AG10803 (cell line): ENCODE results near the gene ZNF628.

Experiments used
- DNase-seq: peaks from one replicate; pipeline ENCODE4 v3.0.0; 2010; ENCODE audit warnings: low read depth
- H3K4me3 ChIP-seq: 2 replicates; pipeline ENCODE4 v1.5.1; 2011; ENCODE audit warnings: mild to moderate bottlenecking, low read length, control low read depth
- TF ChIP-seq, protein P1 (sequence below): conservative IDR thresholded peaks from 2 replicates; pipeline ENCODE4 v1.5.1; 2011; ENCODE audit warnings: mild to moderate bottlenecking, low read length, control low read depth, inconsistent platforms

ZNF628 gene

DNA sequence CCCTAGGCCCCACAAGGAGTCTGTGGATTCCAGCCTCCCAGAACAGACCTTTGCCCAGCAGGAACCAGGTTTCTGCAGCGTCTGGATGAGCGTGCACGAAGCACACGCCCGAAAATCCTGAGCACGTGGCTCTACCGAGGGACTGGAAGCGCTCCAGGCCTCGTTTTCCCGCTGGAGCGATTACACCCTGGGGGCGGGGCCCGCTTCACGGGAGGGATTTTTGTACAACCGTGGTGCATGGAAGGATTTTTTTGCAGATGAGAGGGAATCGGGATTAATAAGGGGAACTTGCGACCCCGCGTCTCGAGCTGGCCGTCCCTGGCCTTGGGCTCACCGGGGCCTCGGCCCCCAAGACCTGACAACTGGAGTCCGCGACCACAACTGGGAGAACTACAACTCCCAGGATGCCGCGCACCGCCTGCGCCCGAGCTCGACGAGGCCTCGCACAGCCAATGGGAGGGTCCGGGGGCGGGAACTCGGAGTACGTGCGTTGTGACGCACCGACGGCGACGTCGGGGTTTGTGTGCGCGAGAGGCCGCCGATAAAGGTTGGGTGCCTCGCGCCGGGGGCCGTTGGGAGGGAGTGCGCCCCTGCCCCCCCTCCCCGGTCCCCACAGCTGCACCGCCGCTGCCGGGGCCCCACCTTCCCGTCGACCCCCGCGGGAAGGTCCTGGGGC, at the start of gene ZNF628:
ZNF628 (plus strand) TSS at position 518 of the 676 bp plus-strand sequence. CDS start 3,294 bp downstream, outside the sequence.
- H3K4me3 ChIP-seq = peak within 1 kb of the TSS; percentile 66
- peak; percentile 97 for DNase-seq
- TF ChIP-seq, protein P1, sequence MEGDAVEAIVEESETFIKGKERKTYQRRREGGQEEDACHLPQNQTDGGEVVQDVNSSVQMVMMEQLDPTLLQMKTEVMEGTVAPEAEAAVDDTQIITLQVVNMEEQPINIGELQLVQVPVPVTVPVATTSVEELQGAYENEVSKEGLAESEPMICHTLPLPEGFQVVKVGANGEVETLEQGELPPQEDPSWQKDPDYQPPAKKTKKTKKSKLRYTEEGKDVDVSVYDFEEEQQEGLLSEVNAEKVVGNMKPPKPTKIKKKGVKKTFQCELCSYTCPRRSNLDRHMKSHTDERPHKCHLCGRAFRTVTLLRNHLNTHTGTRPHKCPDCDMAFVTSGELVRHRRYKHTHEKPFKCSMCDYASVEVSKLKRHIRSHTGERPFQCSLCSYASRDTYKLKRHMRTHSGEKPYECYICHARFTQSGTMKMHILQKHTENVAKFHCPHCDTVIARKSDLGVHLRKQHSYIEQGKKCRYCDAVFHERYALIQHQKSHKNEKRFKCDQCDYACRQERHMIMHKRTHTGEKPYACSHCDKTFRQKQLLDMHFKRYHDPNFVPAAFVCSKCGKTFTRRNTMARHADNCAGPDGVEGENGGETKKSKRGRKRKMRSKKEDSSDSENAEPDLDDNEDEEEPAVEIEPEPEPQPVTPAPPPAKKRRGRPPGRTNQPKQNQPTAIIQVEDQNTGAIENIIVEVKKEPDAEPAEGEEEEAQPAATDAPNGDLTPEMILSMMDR = no peak

DNA sequence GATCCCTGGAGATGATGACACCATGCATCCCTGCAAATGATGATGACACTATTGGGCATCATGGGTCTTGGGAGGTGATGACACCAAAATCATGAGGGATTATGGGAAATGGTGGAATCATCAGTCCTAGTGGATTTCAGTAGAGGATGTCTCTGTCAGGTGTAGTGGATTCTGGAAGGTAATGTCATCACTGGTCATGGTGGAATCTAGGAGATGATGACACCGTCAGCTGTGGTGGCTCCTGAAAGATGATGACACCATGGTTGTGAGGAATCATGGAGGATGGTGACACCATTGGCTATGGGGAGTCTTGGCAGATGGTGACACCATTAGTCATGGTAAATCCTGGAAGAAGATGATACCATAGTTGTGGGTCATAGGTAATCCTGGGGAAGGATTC, 45.2 kb upstream of the ZNF628 start:
- DNase-seq = no peak
- no peak overlapping the region for H3K4me3 ChIP-seq
- TF ChIP-seq, protein P1 = no peak

GRCh38 chr19:55432241-55432959, 44.0 kb upstream of the ZNF628 start:
- TF ChIP-seq, protein P1 = no peak
- DNase-seq = no peak
- H3K4me3 ChIP-seq = no peak overlapping the region

GRCh38 chr19:55433292-55433691, 43.1 kb upstream of the ZNF628 start:
- H3K4me3 ChIP-seq = no peak overlapping the region
- no peak for DNase-seq
- TF ChIP-seq, protein P1 = no peak

GRCh38 chr19:55434356-55434919, 42.0 kb upstream of the ZNF628 start:
- no peak for DNase-seq
- TF ChIP-seq, protein P1 = no peak
- no peak overlapping the region for H3K4me3 ChIP-seq

- TF ChIP-seq, protein P1 = no peak
These were observed 41.4 kb upstream of the ZNF628 start for GRCh38 chr19:55435020-55435419.

More at GRCh38 chr19:55435020-55435419, 41.4 kb upstream of the ZNF628 start:
- no peak overlapping the region for H3K4me3 ChIP-seq
- DNase-seq = no peak
